Lung (tissue), 12 donors: Measurements from ENCODE around the gene MATN1. TPM values are rescaled to one million over a fixed set of nuclear protein-coding genes. Genes with fewer than 3 reads are reported as not detected.
A peak's percentile ranks its signal among the peaks of the same experiment; 100 is the strongest.

ENCODE experiments used
- ATAC-seq: fragments of 200-7000 bp; cut with Tn5 transposase; one replicate; pipeline ENCODE4 v1.9.1; 2020; ENCODE audit warnings: moderate number of reproducible peaks; ENCODE audit not compliant: insufficient read depth, low FRiP score
- DNase-seq, 3 donors: peaks; one replicate each; pipeline ENCODE4 v3.0.0-alpha.2; 2013 to 2017
- H3K27ac ChIP-seq, 2 donors: one replicate each; pipeline ENCODE4 v1.5.1; 2013; ENCODE audit warnings: mild to moderate bottlenecking in 2 of 2, moderate library complexity in 2 of 2, control low read depth in 1 of 2, inconsistent platforms in 1 of 2, low read depth in 1 of 2, low read length in 1 of 2
- H3K27me3 ChIP-seq, 3 donors: one replicate each; pipeline ENCODE4 v1.5.1; 2013; ENCODE audit warnings: low read length in 2 of 3; ENCODE audit not compliant: control insufficient read depth in 3 of 3, insufficient read depth in 3 of 3
- H3K36me3 ChIP-seq, 4 donors: one replicate each; pipeline ENCODE4 v1.5.1; 2013; ENCODE audit warnings: low read length in 4 of 4, mild to moderate bottlenecking in 1 of 4, moderate library complexity in 1 of 4; ENCODE audit not compliant: control insufficient read depth in 4 of 4, insufficient read depth in 4 of 4
- H3K4me1 ChIP-seq, 5 donors: one replicate each; pipeline ENCODE4 v1.5.1; 2013; ENCODE audit warnings: low read length in 5 of 5, mild to moderate bottlenecking in 2 of 5, moderate library complexity in 1 of 5; ENCODE audit not compliant: control insufficient read depth in 5 of 5, insufficient read depth in 5 of 5
- H3K4me3 ChIP-seq: one replicate; pipeline ENCODE4 v1.5.1; 2013; ENCODE audit warnings: mild to moderate bottlenecking, control low read depth, moderate library complexity
- H3K9ac ChIP-seq, 2 donors: one replicate each; pipeline ENCODE4 v1.5.1; 2013; ENCODE audit warnings: low read length in 2 of 2, control low read depth in 1 of 2; ENCODE audit not compliant: insufficient read depth in 1 of 2
- H3K9me3 ChIP-seq, 4 donors: one replicate each; pipeline ENCODE4 v1.5.1; 2013; ENCODE audit warnings: low read length in 3 of 4, mild to moderate bottlenecking in 1 of 4, moderate library complexity in 1 of 4; ENCODE audit not compliant: control insufficient read depth in 4 of 4, insufficient read depth in 3 of 4
- WGBS, 2 donors: extraction: QIAGEN DNeasy Blood & Tissue Kit; methylation state at CpG; one replicate each; pipeline ENCODE4 v1.1.7; 2013; 5-methylcytosine and 5-hydroxymethylcytosine counted together
- polyA plus RNA-seq, 2 donors: library from polyadenylated mRNA; stranded (reverse); fragments of 200-250 nt; gene quantifications; one replicate each; pipeline ENCODE4 v1.2.1, GENCODE V29; 2013
- total RNA-seq, 2 donors: library from RNA; depleted of rRNA in 1 of 2; stranded (reverse); fragments of >200 nt in 1 of 2; gene quantifications; one replicate each; pipeline ENCODE4 v1.2.1, GENCODE V29; 2014 to 2021
- TF ChIP-seq, protein P1 (sequence below): IDR thresholded peaks from 2 replicates; pipeline ENCODE4 v1.5.1; 2012; ENCODE audit warnings: mild to moderate bottlenecking; ENCODE audit errors: control extremely low read depth, extremely low read depth
- donor health status: control.
- donor health status: control.
- donor health status: Bipolar disorder and iron deficiency.
- donor health status: healthy.
- donor health status: DM: yes; HTN: yes; CAD: no.

Gene MATN1
- total and polyA plus RNA-seq, 4 donors, result 0.15 to 0.57 (median 0.17) TPM

DNA sequence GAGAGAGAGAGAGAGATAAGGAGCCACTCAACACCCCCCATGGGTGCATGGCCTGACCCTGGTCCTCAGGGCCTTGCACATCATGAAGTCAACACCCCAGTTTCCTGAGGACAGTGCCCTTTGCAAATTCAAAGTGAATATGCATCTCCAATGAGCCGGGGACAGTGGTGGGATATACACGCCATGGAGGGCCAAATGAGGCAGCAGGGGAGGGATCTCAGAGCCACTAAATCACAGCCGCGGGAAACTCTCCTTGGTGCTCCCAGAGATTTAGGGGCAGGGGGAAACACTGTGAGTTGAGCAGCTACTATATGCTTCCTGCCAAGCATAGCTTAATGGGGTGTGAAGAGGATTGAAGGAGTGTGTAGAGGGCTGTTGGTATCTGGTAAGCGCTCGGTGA lies 35.5 kb downstream of the MATN1 start:
- H3K4me3 ChIP-seq, result no peak overlapping the region
- H3K9ac ChIP-seq, result no peak overlapping the region
- peaks cover 0 to 30% (median 2%) of the 10 kb centered on the region in 5 donors for H3K4me1 ChIP-seq
- peak in 1 of 3 donors; percentile 8 for DNase-seq
- 88 to 95% methylated on average over 6 of the region's 6 CpGs for WGBS, 2 donors
- no peak for ATAC-seq
- no peaks in the 10 kb centered on the region for H3K36me3 ChIP-seq
- peaks cover 0 to 18% (median 13%) of the 10 kb centered on the region in 3 donors for H3K27me3 ChIP-seq
- no peak overlapping the region for H3K27ac ChIP-seq
- TF ChIP-seq, protein P1, sequence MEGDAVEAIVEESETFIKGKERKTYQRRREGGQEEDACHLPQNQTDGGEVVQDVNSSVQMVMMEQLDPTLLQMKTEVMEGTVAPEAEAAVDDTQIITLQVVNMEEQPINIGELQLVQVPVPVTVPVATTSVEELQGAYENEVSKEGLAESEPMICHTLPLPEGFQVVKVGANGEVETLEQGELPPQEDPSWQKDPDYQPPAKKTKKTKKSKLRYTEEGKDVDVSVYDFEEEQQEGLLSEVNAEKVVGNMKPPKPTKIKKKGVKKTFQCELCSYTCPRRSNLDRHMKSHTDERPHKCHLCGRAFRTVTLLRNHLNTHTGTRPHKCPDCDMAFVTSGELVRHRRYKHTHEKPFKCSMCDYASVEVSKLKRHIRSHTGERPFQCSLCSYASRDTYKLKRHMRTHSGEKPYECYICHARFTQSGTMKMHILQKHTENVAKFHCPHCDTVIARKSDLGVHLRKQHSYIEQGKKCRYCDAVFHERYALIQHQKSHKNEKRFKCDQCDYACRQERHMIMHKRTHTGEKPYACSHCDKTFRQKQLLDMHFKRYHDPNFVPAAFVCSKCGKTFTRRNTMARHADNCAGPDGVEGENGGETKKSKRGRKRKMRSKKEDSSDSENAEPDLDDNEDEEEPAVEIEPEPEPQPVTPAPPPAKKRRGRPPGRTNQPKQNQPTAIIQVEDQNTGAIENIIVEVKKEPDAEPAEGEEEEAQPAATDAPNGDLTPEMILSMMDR, result no peak
- no peaks in the 10 kb centered on the region for H3K9me3 ChIP-seq

DNA sequence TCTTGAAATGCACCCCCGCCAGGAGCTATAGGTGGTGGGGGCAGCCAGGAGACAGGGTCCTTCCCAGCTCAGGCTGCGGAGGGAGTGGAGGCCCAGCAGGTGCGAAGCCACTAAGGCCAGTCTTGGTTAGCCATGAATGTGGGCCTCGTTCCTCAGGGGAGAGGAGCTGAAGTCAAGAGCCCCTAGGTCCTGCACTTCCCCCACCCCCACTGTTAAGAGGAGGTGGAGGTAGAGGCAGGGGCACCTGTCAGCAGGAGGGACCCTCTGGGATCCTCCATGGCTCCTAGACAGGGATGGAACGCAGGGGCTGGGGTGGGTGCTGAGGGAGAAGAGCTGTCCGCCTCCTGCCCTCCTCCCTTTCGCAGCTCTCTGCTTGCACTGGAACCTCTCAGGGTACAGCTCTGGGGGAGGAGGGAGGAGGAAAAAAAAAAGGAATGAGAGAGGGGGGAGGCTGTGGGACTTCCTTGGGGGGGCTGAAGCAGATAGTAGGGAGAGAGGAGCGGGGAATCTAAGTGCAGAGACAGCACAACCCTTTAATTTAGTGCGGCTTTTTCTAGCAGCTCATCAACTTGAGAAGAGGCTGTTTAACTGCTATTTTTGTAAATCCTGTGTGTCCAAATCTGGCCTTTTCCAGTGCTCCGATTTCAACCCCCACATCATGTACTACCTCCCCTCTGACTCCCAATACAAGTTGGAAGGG lies 37.0 kb downstream of the MATN1 start:
- Histone ChIP-seq H3K27me3 (peaks cover 0 to 20% (median 13%) of the 10 kb centered on the region in 3 donors), H3K9me3 (no peaks in the 10 kb centered on the region), H3K36me3 (no peaks in the 10 kb centered on the region), H3K27ac (no peak overlapping the region), H3K4me3 (no peak overlapping the region), H3K4me1 (peaks cover 0 to 30% (median 2%) of the 10 kb centered on the region in 5 donors), H3K9ac (no peak overlapping the region)
- peak; percentile 54 to 86 (median 66) for DNase-seq
- TF ChIP-seq, protein P1, result no peak
- no peak for ATAC-seq
- WGBS, 2 donors, result 49 to 50% methylated on average over 10 of the region's 10 CpGs

DNA sequence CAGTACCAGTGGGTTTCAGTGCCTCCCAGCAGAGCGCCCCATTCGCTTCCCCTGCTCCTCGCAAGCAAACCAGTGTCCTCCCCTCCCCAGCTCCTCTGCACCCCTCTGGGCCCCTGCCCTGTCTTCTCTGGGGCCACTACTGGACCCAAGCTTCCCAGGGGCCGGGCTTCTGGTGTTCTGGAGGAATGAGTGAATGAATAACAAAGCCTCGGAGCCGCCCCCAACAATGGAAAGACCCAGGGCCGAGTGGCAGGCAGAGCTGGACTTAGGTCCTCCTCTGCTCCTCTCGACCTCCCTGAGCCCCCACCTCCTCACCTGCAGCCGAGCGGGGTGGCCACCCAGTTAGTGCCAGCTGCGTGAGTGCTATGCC lies 37.6 kb downstream of the MATN1 start:
- Histone ChIP-seq H3K9me3 (no peaks in the 10 kb centered on the region), H3K4me1 (peaks cover 0 to 30% (median 2%) of the 10 kb centered on the region in 5 donors), H3K9ac (no peak overlapping the region), H3K27me3 (peaks cover 0 to 20% (median 13%) of the 10 kb centered on the region in 3 donors), H3K4me3 (peak overlapping the region; percentile 13), H3K27ac (peak overlapping the region in 1 of 2 donors; percentile 10), H3K36me3 (no peaks in the 10 kb centered on the region)
- ATAC-seq, result no peak
- 25 to 29% methylated on average over 11 of the region's 11 CpGs for WGBS, 2 donors
- no peak for DNase-seq
- TF ChIP-seq, protein P1, result no peak
